ENCODE data around the gene RPS3.

RPS3 gene

GRCh38 chr11:75425422-75425821 lies 26.1 kb downstream of the RPS3 start:
- TF ChIP-seq ARNTL (CRISPR knock-in tag; IDR thresholded peaks at IDR 0.05; ENCODE audit: borderline replicate concordance, low read depth) (no peak), SNAI2 (CRISPR knock-in tag; IDR thresholded peaks at IDR 0.05) (no peak), GLIS3 (CRISPR knock-in tag; IDR thresholded peaks at IDR 0.05) (no peak), RARB (CRISPR knock-in tag; IDR thresholded peaks at IDR 0.05) (no peak), ZFP3 (CRISPR knock-in tag; IDR thresholded peaks at IDR 0.05) (no peak), TOX (CRISPR knock-in tag; IDR thresholded peaks at IDR 0.05; ENCODE audit: borderline replicate concordance) (no peak), ZFP30 (CRISPR knock-in tag; IDR thresholded peaks at IDR 0.05) (no peak), CREB5 (CRISPR knock-in tag; IDR thresholded peaks at IDR 0.05; ENCODE audit: low read depth) (no peak), CSRNP3 (CRISPR knock-in tag; IDR thresholded peaks at IDR 0.05) (no peak), PATZ1 (CRISPR knock-in tag; IDR thresholded peaks at IDR 0.05; ENCODE audit: borderline replicate concordance) (no peak), ZNF70 (CRISPR knock-in tag; IDR thresholded peaks at IDR 0.05) (no peak), ZC3H10 (CRISPR knock-in tag; IDR thresholded peaks at IDR 0.05) (no peak), BACH2 (CRISPR knock-in tag; IDR thresholded peaks at IDR 0.05; ENCODE audit: borderline replicate concordance) (no peak)
- ATAC-seq = no peak

GRCh38 chr11:75426720-75427086 lies 27.4 kb downstream of the RPS3 start:
- ATAC-seq = no peak
- TF ChIP-seq POU6F1 (CRISPR knock-in tag; IDR thresholded peaks at IDR 0.05; ENCODE audit: borderline replicate concordance, low read depth) = no peak

- no peak for ATAC-seq
- TF ChIP-seq CSDC2 (CRISPR knock-in tag; IDR thresholded peaks at IDR 0.05) = no peak
- TF ChIP-seq TOX (CRISPR knock-in tag; IDR thresholded peaks at IDR 0.05; ENCODE audit: borderline replicate concordance) = no peak
- TF ChIP-seq ZNF70 (CRISPR knock-in tag; IDR thresholded peaks at IDR 0.05) = no peak
- no peak for TF ChIP-seq TCF4 (CRISPR knock-in tag; IDR thresholded peaks at IDR 0.05; ENCODE audit: borderline replicate concordance)
- TF ChIP-seq TSHZ2 (CRISPR knock-in tag; IDR thresholded peaks at IDR 0.05) = no peak
- no peak for TF ChIP-seq GLIS3 (CRISPR knock-in tag; IDR thresholded peaks at IDR 0.05)
- TF ChIP-seq ZFP3 (CRISPR knock-in tag; IDR thresholded peaks at IDR 0.05) = no peak
- no peak for TF ChIP-seq CREB5 (CRISPR knock-in tag; IDR thresholded peaks at IDR 0.05; ENCODE audit: low read depth)
- no peak for TF ChIP-seq ZNF8 (CRISPR knock-in tag; IDR thresholded peaks at IDR 0.05)
Observed at GRCh38 chr11:75427181-75427580, 27.9 kb downstream of the RPS3 start.
